ENCODE data around the gene RAB1A.

DNA sequence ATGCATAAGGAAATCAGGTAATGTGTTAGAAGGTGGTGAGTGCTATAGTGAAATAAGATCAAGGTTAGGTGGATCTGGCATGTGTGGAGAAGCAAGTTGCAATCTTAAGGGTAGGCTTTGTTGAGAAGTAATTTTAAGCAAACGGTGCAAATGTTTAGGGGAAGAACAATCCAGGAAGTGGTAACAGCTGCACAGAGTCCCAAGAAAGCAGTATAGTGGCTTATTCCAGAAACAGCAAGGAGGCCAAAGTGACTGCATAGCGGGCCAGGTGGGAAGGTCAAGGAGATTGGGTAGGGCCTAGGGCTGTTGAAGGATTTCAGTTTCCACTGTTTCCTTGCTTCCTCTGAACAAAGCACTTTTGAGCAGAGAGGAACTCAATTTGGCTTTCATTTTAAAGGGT lies 30.0 kb upstream of the RAB1A start:
- TF ChIP-seq, protein P1, sequence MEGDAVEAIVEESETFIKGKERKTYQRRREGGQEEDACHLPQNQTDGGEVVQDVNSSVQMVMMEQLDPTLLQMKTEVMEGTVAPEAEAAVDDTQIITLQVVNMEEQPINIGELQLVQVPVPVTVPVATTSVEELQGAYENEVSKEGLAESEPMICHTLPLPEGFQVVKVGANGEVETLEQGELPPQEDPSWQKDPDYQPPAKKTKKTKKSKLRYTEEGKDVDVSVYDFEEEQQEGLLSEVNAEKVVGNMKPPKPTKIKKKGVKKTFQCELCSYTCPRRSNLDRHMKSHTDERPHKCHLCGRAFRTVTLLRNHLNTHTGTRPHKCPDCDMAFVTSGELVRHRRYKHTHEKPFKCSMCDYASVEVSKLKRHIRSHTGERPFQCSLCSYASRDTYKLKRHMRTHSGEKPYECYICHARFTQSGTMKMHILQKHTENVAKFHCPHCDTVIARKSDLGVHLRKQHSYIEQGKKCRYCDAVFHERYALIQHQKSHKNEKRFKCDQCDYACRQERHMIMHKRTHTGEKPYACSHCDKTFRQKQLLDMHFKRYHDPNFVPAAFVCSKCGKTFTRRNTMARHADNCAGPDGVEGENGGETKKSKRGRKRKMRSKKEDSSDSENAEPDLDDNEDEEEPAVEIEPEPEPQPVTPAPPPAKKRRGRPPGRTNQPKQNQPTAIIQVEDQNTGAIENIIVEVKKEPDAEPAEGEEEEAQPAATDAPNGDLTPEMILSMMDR (IDR thresholded peaks at IDR 0.05) = no peak
- no peak for TF ChIP-seq EZH2 (IDR thresholded peaks at IDR 0.05; ENCODE audit: borderline replicate concordance, insufficient read depth, low read depth, low read length, poor library complexity, severe bottlenecking)
